ENCODE measurements around the gene SCP2.
A peak's percentile ranks its signal among the peaks of the same experiment; 100 is the strongest.

Gene SCP2, protein sequence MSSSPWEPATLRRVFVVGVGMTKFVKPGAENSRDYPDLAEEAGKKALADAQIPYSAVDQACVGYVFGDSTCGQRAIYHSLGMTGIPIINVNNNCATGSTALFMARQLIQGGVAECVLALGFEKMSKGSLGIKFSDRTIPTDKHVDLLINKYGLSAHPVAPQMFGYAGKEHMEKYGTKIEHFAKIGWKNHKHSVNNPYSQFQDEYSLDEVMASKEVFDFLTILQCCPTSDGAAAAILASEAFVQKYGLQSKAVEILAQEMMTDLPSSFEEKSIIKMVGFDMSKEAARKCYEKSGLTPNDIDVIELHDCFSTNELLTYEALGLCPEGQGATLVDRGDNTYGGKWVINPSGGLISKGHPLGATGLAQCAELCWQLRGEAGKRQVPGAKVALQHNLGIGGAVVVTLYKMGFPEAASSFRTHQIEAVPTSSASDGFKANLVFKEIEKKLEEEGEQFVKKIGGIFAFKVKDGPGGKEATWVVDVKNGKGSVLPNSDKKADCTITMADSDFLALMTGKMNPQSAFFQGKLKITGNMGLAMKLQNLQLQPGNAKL

DNA sequence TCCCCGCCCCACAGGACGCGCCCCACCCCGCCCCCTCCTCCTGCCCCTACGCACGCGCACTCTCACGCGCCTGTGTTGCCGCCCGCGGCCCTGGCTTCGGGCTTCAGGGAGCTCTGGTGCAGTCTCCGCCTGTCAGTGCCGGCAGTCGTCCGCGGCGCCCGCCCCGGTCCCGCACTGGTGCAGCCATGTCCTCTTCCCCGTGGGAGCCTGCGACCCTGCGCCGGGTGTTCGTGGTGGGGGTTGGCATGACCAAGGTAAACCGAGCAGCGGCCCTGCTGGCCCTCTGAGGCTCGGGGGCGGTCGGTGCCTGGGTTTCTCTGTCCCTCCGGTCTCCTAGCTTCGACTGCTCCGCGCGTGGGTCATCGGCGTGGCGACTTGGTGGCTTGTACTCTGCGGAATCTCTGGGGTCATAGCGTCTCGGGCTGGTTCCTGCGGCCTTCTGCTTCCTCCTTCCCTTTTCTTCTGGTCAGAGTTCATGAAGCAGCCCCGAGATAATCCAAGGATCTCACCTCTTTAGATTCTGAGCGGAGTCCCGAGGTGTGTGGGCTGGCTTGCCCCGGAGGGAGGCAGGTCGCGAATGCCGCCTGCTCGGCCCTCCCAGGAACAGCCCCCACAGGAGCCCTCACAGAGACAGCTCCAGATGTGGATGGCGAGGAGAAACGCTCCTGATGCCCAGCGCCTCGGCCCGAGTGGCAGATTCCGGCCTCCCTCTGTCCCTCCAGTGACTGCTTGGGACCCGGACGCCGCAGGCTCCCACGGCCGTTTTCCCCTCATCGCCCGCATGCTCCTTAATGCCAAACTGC, at the start of gene SCP2:
TSS of gene SCP2 (plus strand) at position 65 of the 803 bp plus-strand sequence. CDS start at position 186, 121 bp downstream.
- DNase-seq = peak; percentile 22

DNA sequence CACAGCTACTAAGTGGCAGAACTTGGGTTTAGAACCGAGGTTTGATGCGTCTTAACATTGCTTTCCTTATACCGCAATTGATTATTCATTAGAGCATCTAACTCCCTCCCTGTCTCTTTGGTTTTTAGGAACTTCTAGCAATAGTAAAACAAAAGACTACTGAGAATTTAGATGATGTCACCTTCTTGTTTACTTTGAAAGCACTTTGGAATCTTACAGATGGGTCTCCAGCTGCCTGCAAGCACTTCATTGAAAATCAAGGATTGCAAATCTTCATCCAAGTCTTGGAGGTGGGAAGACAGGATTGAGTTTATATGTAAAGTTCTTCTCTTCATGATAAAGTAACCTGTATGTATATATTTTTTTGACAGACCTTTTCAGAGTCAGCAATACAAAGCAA, 49.5 kb upstream of the SCP2 start:
- DNase-seq = no peak

DNA sequence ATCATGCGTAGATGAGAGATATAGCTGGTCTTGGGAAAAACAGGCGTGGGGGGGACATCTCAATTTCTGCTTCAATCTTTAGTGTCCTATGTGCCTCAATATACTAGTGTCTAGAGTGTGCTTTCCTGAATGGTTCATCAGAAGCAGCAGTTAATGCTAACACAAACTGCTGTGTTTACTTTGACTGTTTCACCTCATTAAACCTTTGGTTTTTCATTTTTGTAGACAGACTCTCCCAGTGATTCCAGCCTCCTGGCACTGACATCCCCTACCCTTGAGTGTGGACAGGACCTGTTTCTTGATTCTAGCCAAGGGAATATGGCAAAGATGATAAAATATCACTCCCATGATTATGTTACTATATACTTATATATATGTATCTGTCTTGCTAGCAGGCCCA, 46.9 kb upstream of the SCP2 start:
- no peak for DNase-seq

DNA sequence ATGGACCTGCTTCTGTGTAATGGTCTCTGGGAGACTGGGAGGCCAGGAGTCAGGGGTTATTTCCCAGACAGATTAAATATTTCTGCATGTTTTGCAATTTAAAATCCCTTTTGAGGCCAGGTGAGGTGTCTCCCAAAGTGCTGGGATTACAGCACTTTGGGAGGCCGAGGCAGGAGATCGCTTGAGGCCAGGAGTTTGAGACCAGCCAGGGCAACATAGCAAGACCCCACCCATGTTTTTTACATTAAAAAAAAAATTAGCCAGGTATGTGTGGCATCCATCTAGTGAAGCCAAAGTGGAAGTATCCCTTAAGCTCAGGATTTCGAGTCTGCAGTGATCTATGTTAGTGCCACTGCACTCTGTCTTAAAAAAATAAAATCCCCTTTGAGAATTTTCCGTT, 39.6 kb upstream of the SCP2 start:
- DNase-seq = no peak

DNA sequence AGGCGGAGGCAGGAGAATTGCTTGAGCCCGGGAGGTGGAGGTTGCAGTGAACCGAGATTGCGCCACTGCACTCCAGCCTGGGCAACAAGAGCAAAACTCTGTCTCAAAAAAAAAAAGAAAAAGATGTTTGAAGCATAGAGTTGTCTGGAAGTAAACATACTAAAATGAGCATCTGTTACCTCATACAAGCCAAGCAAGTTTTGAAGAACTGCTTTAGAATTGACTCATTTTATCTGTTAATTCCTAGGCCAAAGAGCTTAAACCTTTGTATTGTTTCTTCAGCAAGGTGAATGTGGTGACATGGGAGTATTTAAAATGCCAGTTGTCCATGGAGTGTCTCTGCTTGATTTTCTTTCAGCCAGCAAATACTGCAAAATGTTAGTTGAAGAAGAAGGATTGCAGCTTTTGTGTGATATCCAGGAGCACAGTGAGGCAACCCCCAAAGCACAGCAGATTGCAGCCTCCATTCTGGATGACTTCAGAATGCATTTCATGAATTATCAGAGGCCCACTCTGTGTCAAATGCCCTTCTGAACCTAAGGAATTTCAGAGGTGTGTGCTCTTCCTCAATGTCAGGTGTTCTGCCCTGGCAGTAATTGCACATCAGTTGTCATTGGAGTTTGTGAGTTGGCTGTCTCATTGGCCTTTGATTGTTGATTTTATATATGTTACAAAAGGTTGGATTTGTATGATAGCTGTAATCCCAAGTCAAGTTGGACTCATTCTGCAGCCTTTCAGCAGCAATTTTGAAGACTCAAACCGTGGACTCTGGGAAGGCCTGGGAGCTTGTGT, 34.5 kb upstream of the SCP2 start:
- DNase-seq = no peak

DNA sequence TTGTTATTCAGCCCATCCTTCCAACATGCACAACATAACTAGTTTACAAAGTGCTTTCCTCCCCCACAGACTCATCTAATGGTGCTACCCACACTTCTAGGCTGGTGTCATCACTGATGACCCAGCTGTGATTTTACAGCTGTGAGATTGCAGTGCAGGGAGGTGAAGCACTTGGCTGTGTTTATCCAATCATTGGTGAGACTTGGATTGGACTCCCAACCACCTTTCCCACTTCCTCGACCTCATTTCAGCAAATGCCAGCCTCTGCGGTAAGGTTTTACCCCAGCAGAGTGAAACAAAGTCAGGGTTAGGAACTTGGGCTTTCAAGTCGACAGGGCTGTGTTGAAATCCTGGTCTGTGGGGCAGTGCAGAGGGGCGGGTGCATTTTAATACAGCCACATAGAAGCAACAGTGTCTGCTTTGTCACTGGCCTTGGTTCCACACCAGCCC, 27.6 kb upstream of the SCP2 start:
- DNase-seq = no peak

DNA sequence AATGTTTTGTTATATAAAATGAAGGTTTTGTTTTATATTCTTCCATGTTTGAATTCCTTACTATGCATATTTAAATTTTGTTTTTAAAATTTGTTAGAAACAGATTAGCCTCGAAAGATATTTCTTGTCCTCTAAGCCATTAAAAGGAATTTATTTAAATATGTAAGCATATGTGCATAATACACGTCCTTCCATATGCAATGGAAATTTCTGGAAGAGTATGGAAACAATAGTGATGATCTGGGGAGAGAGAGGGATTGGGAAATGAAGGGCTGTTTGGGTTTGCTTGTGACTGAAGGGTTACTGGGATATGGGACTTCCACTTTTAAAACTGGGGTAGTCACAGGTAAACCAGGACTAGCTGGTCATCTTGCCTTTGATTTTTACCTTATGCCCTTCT, 26.7 kb upstream of the SCP2 start:
- DNase-seq = no peak

DNA sequence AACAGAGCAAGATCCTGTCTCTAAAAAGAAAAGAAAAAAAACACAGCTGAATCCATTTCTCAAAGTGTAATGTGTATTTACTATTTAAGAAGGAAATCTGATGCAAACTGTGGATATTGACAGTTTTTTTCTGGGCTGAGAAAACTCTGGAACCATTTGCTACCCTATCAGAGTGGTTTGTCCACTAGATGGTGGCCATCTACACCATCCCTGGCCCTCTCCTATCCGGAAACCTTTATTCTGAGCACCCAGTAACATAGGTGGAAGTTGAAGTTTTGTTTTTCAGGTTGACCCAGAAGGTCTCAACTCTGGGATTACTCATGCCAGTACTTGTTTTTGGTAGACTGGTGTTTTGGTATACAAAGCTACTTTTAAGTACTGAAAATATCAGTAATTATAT, 25.7 kb upstream of the SCP2 start:
- no peak for DNase-seq

DNA sequence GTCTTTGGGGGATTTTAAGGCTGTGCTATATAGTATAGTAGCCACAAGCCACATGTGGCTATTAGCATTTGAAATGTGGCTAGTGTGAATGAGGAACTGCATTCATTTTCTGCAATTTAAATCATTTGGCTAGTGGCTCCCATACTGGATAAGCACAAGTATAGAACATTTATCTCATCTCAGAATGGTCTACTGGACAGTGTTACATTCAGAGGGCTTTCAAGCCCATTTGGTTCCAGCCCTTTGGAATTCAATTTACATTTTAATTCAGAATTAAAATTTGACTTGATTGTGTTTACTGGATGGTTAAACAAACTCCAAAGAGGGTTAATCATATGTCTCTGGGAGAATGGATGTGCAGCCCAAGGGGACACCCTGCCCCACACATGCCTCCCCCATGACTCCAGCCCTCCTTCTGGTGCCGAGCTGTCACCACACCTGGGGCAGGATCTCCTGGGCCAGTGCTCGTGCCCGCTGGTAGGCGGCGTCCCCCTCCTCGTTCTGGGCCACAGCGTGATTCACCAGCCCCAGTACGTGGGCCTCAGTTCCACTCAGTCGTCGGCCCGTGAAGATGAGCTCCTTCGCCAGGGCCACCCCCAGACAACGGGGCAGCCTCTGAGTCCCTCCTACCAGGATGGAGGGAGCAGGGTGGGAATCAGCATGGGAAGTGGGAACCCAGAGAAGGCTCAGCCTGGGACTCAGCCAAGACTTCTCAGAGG, 22.7 kb upstream of the SCP2 start:
- DNase-seq = no peak

DNA sequence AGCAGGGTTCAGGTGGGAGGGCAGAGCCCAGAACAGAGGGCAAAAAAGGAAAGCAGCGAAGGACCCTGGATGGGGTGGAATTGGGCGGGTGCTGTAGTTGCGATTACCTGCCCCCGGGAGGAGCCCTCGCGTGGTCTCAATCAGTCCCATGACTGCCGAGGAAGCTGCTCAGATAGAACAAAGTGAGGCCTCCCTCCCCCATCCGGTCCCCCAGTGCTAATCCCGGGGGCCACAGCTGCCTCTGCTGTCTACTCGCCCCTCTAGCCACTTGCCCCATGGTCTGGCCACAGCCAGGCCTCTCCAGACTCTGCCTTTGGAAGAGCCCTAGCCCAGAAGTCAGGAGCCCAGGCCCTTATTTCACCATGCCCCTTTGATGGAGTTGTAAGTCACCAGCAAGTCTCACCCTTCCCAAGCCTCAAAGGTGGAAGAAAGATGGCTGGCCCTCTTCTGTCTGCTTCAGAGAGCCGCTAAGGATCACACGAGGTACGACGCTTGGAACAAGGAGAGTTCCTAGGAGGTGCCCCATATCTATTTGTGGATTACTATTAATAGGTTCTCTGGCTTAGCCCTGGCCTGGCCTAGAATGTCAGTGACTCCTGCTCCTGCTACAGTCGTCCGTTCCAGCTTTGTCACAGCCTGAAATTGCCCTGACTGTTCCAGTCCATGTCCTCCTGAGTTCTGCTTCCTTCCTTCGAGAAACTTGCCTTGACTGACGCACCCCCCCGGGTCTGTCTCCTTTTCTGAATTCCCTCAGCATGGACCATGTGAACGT, 22.0 kb upstream of the SCP2 start:
- DNase-seq = no peak

DNA sequence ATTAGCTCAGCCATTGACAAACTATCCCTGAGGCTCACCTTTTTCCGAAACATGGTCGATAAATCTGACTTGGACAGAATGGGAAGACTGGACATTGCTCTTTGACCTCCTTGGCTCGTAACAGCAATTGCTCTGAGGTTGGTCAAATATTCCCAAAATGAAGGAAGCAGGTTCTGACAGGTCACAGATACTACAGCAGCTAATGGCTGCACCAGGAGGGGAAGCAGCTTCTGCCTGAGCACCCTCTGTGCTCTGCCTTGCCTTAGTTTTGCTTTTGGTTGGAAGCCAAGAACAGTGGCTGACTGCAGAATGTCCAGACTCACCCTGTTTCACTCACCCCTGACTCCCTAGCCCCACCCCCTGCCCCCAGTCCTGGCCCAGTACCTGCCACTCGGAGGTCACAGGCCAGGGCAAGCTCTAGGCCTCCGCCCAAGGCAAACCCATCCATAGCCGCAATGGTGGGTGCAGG, 20.9 kb upstream of the SCP2 start:
- DNase-seq = no peak

DNA sequence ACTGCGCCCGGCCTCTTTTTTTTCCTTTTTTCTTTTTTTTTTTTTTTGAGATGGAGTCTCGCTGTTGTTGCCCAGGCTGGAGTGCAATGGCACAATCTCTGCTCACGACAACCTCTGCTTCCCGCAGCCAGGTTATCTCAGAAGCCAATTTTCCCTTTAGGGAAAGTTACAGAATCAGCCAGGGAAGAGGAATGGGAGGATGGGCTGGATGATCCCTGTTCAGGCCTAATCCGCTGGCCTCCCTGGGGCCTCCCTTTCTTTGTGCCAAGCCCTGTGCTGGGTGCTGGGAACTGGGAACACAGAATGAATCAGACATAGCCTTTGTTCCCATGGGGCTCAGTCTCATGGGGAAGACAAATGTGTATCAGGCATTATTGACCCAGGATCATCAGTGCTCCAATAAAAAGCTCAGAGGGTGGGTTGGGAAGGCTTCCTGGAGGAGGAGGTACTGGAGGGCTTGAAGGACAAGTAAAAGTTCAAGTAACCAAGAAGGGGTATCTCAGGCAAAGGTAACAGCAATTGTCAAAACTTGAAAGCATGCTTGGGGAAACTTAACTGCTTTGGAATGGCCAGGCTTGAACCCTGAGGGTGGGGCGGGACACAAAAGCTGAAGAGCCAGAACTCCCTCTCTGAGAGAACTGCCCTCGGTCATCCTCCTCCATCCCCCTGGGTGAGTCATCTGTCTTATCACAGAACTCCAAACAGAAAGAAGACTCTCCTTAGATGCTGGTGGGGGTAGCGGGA, 19.8 kb upstream of the SCP2 start:
- no peak for DNase-seq

DNA sequence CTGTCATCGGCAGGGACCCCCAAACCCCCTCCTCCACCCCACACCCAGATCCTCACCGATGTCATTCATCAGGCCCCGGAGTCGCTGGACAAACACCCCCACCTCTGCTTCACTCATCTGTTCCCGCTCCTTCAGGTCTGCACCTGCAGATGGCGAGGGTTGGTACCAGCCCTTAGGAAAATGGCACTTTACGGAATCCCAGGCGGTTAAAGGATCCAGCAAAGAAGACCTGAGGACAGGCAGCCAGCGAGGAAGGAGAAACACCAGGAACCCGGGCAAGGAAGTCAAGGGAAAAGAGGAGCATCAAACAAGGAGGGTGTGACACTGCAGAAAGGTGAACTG, 19.3 kb upstream of the SCP2 start:
- no peak for DNase-seq

DNA sequence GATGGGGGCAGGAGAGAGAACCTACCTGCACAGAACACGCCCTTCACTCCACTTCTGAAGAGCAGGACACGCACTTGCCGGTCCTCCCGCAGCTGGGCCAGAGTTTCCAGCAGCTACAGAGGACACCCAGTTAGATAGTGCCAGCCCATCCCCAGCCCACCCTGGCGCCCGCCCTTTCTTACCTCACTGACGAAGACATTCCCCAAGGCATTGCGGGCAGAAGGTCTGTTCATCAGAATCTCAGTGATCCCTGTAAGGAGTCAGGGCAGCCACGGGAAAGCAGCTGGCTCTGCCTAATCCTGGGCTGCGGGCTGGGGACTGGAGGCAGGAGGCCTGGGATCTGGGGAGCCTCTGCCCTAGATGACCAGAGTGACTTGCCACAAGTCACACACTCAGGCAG, 15.5 kb upstream of the SCP2 start:
- no peak for DNase-seq

DNA sequence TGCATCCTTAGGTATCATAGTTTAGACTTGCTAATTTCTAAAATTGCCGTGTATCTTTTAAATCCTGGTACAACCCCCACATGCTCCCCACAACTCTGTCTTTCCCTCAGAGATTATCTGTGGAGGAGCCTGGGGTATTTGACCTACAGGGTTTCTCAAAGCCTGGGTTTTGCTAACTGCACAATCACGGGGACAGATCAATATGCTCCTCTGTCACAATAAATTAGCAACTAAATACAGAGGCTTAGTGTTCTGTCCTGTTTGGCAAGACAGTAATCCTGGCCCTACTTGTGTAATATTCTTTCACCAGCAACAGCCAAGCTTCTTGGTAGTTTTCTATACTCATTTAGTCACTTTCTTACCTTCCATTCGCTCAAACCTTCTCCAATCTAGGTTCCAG, 14.1 kb upstream of the SCP2 start:
- no peak for DNase-seq

DNA sequence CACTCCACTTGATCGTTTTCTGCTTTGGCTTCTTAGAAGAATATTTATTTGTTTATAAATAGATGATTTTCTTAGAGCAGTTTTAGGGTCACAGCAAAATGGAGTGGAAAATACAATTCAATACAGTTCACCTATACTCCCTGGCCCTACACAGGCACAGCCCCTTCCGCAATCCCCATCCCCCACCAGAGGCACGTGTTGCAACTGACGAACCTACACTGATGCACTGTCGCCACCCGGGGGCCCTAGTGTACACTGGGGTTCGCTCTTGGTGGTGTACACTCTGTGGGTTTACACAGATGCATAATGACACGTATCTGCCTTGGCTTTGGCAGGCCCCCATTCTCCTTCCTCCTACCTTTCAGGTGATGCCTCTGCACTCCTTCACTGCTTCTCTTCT, 13.5 kb upstream of the SCP2 start:
- DNase-seq = no peak

DNA sequence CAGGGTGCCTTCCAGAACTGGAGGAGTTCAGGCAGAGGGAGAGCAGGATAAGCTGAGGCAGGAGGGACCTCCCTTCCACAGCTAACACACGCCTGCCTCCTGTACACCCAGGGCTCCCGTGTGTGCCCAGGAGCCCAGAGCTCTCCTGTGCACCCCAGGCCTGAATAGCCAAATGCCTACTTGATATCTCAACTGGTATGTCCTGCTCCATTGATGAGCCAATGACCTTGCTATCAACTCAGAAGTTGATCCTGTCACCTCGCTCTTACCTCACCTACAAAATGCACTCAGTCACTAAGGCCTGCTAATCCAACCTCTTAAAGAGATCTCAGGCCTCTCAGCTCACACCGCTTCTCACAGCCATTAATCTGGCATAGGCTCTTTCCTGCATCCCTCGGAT, 12.6 kb upstream of the SCP2 start:
- no peak for DNase-seq

DNA sequence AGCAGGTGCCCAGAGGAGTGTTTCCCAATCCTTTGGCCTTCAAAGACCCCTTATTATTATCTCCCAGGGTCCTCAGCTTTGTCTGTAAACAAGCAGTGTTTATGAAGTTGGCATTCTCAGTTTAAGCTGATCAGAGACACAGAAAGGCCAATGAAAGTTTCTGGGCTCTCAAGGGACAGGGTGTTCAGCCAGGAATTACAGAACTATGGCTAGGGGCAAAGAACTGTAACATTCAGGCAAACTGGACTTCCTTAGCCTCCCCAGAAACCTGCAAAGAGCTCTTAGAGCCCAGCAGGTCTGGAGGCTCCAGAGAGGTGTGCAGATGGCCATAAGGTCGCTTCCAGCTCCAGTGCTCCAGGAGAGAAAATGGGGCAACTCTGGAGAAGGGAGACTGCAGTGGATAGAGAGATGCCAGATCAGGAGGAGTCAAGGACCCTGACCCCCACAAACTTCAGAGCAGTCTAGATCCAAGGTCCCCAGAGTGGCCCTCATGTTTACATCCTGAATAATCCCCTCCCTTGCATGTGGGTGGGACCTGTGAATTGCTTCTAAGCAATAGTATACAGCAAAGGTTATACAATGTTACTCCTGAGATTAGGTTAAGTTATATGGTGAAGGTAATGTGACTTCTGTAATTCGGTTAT, 11.7 kb upstream of the SCP2 start:
- DNase-seq = no peak

DNA sequence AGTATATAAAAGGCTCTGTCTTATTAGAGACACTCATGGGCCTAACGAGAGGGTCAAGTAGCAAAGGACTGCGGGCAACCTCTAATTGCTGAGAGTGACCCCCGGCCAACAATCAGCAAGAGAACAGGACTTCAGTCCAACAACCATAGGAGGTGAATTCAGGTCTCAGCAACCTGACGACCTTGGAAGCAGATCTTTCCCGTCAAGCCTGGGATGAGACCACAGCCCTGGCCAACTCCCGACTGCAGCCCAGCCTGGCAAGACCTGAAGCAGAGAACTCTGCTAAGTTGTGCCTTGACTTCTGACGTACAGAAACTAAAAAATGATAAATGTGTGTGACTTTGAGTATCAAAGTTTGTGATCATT, 11.2 kb upstream of the SCP2 start:
- DNase-seq = no peak

DNA sequence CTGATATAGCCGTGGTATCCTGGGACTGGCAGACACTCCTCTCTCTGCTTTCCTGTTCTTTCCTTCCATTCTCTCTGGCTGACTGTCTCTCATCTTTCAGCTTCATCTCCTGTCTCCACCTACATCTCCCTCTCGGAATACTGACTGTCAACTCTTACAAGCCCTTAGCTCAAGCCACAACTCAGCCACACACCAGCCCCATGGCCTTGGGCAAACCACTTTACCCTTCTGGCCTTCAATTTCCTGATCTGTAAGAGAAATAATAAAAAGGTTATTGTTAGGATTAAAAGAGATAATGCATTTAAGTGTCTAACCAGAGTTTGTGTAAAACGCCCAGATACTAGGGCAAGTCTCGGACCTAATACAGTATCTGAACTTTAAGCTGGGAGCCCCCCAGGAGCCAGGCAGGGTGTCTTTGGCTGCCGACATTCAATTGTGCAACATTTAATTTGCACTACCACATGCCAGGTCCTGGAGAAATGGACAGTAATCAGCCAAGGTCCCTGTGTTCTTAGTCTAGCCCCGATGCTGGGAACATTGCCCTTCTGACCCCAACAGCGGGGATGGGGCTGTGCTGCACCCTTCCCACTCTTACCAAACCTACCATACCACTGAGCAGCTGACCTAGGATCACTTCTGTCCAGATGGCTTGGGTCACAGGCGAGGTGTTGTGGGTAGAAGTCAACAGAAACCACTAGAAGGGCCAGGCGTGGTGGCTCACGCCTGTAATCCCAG, 10.7 kb upstream of the SCP2 start:
- no peak for DNase-seq

Measured in DMS153 (cell line).